NCI-H146 treated with DMSO at 0.1 percent for 48 hours (cell line): ENCODE results near the gene ALKBH3.

Experiments used
- DNase-seq: peaks from one replicate; lab custom pipeline; 2025; ENCODE audit not compliant: unreplicated experiment; lab: John Stamatoyannopoulos, UW

ALKBH3 gene

DNA sequence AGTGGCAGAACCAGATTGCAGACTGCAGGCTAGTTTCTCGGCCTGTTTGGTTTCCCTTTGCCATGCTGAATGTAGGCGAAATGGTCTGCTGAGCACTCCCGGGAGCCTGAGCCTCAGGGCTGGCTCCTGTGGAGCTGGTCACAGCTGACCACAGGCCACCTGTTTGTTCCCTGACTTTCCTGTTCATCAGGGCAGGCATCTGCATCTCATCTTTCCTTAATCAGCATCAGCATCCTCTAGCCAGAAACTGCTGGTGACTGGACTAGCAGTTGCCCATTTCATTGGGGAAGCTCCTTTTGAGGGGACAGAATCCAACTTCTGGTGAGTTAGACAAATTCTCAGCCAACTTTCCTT, 41.6 kb downstream of the ALKBH3 start:
- peak; percentile 20 for DNase-seq

DNA sequence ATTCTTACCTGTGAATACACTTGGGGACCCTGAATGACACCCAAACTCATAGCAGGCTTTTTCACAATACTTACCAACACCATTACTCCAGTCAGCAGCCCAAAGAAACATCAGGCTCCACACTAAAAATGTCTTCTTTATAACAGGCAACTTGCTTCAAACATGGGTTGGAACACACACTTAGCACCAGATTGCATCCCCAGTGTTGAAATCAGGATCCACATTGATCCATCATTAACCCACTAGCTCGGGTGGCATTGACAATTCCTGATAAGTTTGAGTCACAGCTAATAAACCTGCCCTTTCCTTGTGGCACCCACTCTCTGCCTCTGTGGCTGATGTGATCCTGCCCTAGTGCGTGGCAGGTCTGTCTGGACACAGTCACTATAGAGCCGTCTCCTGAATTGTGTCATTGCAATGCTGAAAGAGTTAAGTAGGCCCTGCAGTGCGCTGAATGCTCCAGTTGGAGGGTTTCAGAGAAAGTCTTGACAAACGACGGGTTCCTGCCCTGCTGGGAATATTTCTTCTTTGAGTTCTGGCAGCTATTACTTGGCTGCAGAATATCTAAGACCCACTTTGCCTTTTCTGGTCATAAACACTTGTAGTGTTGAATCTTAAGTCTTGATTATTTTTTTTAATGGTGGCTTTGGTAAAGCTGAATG, 42.2 kb downstream of the ALKBH3 start:
- DNase-seq = no peak

DNA sequence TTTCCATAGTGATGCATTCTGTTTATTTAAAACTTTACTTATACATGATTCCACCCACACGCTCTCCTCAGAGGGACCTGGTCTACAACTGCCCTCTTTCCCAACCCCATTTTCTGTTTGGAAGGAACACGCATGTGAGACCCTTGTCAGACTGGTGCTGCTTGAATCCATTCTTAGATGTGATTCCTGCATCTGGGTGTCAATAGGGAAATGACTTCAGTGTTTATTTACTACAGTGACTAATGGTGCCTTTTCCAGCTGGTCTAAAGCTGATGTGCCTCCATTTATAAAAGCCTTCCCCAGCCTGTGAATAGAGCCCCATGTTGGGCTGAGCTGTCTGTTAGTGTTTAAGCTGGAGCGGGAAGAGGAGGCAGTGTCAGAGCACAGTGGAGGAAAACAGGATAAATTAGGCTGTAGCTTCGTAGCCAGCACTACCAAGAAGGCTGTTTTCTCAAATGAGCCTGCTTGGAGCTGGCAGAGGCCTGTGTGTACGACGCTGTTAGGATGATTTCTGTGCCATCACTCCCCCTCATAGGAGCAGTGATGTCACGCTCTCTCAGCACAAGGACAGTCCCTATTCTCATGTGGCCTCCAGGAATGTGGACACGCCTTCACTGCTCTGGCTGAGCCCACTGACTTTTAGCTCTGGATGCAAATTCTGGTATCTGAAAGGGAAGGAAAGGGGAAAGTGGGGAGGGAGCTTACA, 42.9 kb downstream of the ALKBH3 start:
- no peak for DNase-seq

DNA sequence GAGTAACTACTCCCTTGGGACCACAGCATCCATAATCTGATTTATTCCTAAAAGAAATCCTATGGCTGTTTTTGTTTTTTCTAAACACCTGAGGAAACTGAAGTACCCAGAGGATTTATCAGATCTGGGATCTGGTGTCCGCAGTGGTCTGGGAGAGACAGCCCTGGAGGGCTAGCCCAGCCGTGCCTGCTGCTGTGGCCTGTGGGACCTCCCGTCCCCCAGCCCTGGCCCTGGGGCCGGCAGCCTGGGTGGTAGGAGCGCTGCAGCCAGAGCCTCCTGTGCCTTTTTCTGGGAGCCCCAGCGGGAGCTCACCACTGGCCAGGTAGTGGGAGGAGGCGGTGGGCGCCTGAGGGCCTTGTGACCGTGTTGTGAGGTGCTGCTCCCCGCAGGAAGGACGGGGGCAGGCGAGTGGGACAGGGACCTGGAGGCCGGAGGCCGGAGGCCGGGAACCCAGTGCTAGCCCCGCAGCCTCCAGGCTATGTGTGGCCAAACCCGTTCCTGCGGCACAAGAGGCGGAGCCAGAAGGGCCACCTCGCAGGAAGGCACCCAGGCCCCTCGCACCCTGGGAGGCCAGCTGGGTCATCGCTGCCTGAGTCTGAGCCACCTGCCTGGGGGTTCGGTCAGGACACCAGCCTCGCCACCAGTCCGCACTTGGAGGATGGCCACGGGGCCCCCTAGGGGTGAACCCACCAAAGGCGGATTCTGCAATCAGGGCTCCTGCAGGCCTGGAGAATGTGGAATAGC, 43.7 kb downstream of the ALKBH3 start:
- DNase-seq = no peak

DNA sequence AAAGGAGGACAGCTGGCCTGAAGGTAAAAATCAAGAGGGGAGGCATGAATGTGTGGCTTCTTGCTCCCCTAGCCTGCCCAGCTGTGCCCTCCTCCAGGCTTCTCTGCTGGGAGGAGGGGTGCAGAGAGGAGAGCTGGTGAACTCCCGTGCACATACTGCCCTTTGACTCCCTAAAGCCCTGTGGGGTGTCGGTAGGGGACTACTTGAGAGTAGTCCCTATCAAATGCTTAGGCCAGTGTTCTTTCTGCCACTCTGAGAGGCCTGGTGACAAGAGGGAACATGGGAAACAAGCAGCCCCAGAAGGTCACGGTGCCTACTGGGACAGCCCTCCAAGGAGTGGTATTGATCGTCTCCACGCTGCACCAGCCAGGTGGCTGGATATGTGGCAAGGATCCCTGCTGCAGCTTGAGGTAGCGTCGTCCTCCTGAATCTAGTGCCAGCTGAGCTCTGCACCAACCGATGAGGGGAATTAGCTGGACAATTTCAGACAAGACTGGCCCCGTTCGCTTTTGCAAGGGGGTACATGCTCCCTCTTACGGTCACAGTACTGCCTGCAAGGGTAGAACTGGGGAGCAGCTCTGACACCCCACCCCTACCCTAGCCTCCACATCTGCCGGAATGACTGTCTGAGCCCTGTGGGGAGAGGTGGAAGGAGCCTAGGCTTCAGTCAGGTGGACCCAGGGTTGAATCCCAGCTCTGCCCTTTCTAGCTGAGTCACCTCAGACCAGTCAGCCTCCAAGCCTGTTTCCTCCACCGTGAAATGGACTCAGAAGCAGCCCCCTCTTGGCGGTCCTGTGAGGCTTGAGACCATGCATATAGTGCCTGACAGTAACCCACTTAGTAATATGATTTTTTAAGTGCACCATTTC, 44.7 kb downstream of the ALKBH3 start:
- no peak for DNase-seq

DNA sequence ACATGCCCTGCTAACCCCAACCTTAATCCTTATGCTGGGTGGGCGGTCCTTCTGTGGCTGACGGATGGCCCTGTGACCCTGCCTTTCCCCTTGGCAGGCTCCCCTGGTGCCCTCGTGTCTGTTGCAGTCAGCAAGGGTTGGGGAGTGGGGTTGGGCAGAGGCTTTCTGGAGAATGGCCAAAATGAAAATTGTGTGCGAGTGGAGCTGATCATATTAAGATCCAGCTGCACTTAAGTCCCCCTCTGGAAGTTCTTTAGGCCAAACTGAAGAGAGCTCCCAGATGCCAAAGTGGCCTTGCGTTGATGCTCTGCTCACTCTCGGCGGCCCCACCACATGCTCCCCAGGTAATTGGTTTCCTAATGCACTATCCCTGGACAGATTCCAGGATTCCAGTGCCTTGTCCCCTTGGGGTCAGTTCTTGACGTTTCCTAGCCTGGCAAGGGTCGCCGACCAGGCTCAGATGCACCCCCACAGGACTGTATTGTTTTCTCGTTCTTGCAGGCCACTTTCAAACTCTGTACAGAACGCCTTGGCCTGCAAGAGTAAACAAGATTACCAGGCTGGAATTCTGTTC, 45.4 kb downstream of the ALKBH3 start:
- DNase-seq = no peak

DNA sequence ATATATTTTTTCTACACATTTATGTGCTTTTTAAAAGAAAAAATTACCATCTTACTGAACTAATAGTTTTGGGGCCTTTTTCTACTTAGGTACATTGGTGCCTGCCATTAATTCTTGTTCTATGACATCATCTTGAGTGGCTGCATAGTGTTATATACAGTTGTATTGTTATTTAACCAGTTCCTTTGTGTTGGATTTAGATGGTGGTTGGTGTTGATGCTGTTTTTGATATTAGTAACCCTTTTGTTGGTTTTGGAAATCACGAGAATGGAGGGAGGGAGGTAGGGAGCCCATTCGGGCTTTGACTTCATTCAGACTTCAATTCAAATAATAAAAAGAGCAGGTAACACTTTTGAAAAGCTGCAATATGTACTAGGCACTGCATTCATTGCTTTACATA, 46.4 kb downstream of the ALKBH3 start:
- no peak for DNase-seq

DNA sequence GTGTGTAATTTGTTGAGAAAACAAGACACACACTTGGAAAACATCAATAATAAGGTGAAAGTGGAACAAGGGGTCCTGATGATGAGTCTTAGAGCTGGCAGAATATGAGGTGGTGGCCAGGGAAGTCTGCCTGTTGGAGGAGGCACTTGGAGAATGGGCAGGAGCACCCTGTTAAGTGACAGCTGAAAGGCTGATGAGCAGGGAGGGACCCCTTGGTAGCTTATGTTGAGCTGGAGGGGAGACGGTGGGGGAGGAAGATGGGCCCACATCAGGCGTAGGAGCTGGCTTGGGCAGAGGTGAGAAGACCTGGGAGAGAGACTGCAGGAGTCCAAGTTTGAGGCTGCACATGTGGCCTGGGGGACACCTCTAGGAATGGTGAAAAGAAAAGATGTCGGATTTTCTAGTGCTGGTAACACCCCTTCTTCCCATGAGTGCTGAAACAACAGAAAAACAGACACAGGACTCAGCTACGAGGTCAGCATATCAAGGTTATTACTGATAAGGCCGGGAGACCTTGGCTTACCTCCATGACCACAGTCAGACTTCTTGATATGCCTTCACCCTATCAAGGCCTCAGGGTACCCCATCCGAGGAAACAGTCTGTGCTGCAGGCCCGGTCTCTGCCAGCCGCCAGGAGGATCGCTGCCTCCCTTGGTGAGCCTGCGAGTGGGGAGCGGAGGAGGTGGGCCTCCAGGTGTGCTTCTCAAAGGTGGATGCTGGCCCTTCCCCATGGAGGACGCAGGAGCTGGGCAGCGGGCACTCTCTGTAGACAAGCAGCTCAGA, 47.5 kb downstream of the ALKBH3 start:
- no peak for DNase-seq

DNA sequence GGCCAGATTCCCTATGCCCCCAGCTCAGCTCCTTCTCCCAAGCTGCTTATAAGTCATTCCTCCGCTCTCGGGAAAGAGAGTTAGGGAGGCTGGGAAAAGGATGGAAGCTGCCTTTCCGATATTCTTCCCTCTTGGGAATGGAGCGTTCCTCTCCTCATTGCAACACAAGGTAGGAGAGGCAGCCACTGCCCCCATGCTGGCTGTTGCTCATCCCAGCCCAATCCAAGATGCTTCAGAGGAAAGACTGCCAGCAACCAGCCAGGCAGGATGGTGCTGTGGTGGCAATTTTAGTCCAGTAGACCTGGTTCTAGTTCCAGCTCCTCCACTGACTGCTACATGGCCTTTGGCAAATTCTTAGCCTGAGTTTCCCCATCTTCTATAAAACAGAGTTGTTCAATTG, 48.1 kb downstream of the ALKBH3 start:
- no peak for DNase-seq

DNA sequence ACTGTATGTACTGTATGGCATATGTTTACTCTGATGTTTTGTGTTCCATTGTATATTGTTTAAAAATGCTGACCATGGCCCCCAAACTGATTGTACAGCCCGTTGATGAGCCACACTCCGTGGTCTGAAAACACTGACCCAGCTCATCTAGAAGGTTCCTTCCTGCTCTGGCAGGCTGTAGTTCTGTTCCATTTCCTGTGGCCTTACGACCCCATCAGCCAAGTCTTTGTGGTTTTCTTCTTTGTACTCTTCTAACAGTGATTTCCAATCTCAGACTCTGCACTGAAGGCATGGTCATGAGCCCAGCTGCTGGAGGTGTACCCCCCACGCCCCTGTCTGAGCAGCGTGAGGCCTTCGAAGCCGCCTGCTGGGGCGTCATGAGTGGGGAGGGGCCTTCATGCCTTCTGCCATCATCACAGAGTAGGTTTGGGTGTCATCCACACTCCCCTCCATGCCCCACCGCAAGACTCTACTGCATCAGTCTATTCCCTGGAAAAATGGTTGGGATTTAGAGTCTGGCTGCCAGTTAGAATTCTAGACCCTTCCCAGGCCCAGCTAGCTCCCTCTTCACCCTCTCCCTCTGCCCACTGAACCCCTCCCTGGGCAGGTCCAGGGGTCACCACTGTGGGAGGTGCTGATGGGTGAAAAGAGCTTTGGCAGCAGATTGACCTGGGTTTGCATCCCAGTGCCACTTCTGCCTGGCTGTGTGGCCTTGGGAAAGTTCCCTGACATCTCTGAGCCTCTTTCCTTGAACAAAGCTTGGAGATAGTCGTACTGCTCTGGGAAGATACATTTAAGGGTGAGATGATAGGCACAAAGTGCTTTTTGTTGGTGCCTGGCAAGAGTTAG, 50.5 kb downstream of the ALKBH3 start:
- DNase-seq = no peak

DNA sequence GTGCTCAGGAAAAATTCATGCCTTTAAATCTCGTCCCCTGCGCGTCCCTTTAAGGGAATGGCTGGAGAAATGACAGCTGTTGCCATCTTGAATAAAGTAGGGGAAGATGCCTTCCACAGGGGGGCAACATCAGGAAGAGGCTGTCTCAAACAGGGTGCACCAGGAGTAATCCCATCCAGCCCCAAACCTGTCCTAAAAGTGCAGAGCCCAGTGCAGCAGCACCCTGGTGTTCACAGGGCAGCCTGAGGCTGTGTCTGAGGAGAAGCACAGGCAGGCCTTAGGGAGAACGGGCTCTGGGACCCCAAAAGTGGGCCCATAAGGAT, 51.0 kb downstream of the ALKBH3 start:
- DNase-seq = no peak

DNA sequence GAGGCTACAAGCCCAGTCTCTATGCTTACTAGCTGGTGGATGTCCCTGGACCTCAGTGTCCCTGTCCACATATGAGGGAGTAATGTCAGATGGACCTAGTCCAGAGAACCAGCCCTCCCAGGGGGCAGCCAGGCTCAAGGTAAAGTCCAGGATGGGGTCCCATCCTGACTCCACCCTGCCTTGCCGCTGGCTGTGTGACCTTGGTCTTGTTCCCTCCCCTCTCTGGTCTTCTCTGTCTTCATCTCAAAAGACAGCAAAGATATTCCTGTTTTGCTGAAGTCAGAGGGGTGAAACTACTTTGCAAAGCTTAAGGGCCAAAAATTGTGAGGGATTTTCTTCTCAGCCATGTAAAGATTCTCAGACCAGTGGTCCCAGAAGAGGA, 52.6 kb downstream of the ALKBH3 start:
- DNase-seq = no peak

DNA sequence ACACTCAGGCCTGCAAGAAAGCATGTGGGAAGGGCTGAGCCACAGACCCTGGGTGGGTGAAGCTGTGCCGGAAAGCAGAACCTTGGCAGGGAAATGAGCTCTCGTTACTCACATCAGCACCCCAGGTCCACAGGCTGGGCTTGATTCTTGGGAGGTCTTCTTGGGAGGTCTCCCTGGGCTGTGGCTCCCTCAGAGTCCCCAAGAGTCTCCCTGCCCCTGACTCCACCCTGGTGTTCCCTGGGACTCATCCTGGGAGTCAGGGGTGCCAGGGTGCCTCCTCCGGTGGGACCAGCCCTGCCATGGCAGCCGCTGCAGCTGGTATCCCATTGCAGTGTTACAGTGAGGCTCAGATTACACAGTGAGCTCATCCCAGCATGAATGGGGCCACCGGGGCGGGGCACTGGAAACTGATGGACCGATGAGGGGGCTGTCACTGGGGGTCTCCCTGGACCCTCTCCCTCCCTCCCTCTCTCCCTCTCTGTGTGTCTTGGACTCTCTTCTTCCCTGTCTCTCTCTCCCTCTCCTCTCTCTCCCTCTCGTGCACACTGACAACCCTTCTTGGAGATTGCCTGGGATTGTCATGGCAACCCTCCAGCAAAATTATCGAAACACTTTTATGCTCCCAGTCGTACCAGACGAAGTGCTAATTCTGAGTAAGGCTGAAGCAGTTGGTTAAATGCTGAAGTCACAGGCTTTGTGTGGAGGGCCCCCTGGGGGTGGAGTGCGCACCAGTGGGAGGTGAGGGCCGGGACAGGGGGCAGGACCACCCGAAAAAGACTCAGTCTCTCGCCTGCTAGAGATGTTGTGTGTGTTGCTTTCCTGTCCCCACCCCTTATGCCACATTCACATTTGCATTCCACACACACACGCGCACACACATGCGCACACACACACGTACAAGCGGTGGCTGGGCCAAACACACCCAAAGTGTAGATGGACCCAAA, 53.2 kb downstream of the ALKBH3 start:
- DNase-seq = no peak

DNA sequence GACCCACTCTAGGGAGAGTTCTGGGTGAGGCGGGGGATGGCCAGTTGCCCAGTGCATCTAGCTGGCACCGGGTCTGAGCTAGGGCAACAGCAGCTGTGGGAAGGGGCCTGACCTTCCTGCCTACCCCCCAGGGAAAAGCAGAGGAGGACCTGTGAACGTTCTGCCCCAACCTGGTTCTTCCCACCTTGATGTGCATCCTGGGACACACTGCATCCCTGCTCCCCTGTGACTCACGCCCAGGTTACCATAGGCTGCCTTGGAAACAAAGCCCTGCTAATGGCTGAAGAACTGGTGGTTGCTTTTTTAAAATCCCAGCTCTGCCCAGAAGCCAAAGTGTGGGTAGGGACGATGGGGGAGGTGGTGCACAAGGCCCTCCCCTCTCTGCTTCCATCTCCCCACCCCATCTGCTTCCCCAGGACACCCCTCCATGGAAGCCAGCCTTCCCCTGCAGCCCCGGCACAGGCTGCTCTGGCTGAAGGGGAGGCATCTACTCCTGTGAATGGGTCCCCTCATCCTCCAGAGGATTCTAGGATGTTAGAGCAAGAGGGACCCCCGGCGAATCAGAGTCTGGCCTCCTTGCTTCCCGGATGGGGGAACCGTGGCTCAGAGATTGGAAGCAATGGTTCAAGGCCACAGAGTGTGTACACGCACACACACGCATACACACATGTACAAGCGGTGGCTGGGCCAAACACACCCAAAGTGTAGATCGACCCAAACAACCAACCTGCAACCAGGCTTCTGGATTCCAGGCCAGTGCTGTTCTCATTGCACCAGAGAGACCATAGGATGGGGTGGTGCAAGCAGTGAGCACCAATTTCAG, 54.2 kb downstream of the ALKBH3 start:
- DNase-seq = no peak

DNA sequence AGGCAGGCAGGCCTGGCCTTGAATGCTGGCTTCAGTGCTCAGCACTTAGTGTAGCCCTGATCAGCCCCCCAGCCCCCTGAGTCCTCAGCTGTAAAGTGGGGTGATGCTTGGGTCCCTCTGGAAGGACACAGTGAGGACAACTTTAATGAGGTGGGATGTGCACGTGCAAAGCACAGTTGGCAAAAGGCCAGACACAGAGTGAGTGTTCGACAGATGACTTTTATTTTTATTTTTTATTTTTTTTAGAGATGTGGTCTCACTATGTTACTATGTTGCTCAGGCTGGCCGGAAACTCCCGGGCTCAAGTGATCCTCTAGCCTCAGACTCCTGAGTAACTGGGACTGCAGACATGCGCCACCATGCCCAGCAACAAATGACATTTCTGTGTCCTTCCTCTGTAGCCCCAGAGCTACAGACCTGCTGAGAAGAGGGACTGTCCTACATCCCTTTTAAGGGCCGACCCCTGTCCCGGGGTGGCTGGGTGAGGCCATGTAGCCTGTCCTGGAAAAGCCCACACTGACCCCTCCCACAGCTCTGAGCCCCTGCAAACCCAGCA, 54.9 kb downstream of the ALKBH3 start:
- no peak for DNase-seq

DNA sequence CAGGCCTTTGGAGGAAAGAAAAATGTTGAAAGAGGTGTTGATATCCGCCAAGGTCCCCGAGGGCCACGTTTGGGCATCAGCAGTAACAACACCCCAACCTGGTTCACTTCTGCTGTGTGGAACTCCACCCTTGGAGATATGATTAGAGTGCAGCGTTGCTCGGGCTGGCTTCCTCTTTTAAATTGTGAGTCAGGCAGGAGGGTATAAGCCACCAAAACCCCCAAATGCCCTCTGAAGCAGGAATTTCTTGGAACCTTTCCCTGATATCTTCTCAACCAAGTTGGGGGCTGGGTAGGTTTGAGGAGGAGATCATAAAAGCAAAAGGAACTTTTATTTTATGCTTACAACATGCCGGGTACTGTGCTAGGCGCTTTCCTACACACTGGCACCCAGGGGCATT, 55.4 kb downstream of the ALKBH3 start:
- DNase-seq = no peak
